22Rv1 (cell line): ENCODE results near the gene TMEM255B.
A peak's percentile ranks its signal among the peaks of the same experiment; 100 is the strongest.

Experiments used
- ZFX ChIP-seq: fragments of 450-650 bp; IDR thresholded peaks from 2 replicates; pipeline ENCODE4 v1.6.1; 2017; ENCODE audit warnings: antibody characterized with exemption, borderline replicate concordance
- TF ChIP-seq, protein P1 (sequence below): fragments of 450-650 bp; IDR thresholded peaks from 2 replicates; pipeline ENCODE4 v1.5.1; 2017; ENCODE audit warnings: mild to moderate bottlenecking

DNA sequence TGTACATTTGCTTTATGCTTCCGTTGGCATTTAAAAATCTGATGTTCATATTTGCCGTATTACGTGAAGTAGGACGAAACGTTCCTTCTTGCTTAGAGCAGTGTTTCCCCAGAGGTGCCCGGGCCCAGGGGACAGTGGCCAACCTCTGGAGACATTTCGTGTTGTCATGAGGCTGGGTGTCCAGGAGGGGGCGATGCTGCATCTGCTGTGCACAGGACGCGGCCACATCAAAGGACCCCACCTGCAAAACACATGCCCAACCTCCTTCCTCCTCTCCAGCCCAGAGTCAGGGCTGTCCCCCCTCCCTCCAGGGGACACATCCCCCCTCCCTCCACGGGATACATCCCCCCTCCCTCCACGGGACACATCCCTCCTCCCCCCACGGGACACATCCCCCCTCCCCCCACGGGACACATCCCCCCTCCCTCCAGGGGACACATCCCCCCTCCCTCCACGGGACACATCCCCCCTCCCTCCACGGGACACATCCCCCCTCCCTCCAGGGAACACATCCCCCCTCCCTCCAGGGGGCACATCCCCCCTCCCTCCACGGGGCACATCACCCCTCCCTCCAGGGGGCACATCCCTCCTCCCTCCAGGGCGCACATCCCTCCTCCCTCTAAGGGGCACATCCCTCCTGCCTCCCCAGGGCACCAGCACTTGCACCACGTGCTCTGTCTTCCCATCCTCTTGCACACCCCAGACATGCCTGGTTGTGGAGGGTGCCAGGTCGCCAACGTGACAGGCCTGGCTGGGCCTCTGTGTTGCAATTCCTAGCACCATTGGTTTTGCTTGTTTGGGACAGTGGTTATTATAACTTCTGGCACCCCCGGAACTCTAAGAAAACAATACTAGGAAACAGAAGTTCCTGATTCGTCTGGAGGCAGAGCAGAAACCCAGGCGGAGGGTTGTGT is 58.2 kb downstream of the TMEM255B start:
- TF ChIP-seq, protein P1, sequence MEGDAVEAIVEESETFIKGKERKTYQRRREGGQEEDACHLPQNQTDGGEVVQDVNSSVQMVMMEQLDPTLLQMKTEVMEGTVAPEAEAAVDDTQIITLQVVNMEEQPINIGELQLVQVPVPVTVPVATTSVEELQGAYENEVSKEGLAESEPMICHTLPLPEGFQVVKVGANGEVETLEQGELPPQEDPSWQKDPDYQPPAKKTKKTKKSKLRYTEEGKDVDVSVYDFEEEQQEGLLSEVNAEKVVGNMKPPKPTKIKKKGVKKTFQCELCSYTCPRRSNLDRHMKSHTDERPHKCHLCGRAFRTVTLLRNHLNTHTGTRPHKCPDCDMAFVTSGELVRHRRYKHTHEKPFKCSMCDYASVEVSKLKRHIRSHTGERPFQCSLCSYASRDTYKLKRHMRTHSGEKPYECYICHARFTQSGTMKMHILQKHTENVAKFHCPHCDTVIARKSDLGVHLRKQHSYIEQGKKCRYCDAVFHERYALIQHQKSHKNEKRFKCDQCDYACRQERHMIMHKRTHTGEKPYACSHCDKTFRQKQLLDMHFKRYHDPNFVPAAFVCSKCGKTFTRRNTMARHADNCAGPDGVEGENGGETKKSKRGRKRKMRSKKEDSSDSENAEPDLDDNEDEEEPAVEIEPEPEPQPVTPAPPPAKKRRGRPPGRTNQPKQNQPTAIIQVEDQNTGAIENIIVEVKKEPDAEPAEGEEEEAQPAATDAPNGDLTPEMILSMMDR, result peak; percentile 78
- no peak for TF ChIP-seq ZFX
